HG03175 (cell line): ENCODE measurements around the gene CYRIA.
A peak's percentile ranks its signal among the peaks of the same experiment; 100 is the strongest.

Source experiments
- ATAC-seq: cut with Tn5 transposase; IDR thresholded peaks from one replicate; pipeline ENCODE4 v1.9.1; 2021; ENCODE audit warnings: mild to moderate bottlenecking, moderate library complexity; ENCODE audit not compliant: unreplicated experiment

CYRIA gene

GRCh38 chr2:16671760-16672159 is 6.1 kb upstream of the CYRIA start:
- ATAC-seq: no peak

GRCh38 chr2:16669388-16669787 is 3.8 kb upstream of the CYRIA start:
- ATAC-seq: no peak

- ATAC-seq: no peak
Observed at GRCh38 chr2:16666449-16666801, 791 bp upstream of the CYRIA start.

GRCh38 chr2:16664809-16665747 is 556 bp downstream of the CYRIA start:
- ATAC-seq: peak; percentile 14

DNA sequence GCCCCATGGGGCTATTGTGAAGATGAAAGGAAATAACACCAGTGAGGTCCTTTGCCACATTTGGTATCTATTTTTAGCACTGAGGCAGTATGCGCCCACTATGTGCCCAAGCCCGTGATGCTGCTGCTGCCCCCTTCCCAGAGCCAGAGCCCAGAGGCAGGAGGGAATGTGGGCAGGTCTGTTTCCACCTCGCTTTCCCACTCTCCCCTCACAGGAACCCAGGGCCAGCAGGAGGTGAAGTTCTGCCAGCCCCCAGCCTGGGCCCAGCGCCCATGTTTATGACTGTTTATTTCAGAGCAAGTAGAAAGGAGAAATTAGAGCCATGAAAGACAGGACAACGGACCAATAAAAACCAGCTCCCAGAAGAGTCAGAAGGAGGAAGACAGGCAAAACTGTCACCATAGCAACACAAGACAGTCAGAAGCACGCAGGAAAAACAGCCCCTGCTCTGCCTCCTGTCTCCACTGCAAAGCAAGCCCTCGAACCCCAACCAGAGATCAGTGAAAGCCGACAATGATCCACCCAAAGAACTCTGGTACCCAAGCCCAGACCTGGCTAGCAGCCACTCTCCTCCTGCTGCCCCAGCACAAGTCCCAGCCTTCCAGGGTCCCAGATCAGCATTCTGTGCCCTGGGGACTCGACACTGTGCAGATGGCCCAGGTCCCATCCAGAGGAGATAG is 1.4 kb downstream of the CYRIA start:
- ATAC-seq: no peak

DNA sequence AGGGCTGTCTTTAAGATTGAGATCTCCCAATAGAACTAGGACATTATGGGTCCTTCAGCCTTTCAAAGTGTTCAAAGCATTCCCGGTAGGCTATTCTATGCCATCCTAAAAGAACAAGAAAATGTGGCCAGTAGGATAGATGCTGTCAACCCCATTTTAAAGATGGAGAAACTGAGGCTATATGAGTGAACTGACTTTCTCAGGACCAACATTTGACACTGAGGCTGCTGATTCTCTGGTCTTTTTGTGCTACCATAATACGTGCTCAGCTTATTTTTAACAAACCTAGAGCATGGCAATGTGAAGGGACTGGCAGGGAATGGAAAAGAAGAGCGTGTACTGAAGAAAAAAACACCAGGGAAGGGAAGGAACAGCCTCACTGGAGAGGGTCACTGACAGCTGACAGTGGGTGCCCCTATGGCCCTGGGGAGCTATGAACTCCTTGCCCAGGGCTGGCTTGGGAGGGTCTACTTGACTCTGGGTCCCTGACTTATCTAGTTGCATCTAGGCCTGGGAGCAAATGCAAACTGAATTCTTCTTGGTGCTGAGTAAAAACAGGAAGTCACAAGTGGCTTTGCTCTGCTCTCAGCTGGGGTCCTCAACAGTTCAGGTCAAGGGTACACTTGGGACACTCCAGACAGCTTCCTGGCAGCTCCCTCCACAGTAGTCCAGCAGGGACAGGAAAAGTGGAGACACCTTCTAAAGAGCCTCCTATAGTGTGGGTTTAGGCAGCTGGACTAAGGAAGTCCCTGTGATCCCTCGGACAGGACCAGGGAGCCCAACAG is 2.3 kb downstream of the CYRIA start:
- no peak for ATAC-seq

- no peak for ATAC-seq
Observed at GRCh38 chr2:16661936-16662839, 3.4 kb downstream of the CYRIA start.

GRCh38 chr2:16661526-16661925 is 4.1 kb downstream of the CYRIA start:
- no peak for ATAC-seq

GRCh38 chr2:16660556-16660955 is 5.1 kb downstream of the CYRIA start:
- ATAC-seq: no peak

GRCh38 chr2:16660114-16660513 is 5.5 kb downstream of the CYRIA start:
- no peak for ATAC-seq

GRCh38 chr2:16658076-16658739 is 7.4 kb downstream of the CYRIA start:
- ATAC-seq: no peak

DNA sequence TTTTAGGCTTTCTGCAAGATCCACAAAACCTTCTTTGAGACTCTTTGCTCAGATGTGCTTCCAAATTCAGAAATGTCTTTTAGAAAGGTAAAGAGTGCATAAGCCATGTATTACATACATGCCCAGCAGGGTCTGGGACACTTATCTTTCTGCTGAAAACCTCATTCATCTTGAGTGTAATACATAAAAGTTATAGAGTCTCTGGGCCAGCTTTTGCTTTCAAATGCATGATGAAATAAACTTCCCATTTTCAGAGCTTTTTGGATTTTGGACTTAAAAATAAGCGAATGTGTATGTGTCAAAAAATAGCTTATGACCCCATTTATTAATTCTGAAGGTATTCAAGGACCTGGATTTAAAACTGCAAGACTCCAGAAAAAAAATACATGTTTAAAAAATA is 8.0 kb downstream of the CYRIA start:
- no peak for ATAC-seq

GRCh38 chr2:16656784-16657391 is 8.7 kb downstream of the CYRIA start:
- ATAC-seq: peak; percentile 78

GRCh38 chr2:16655905-16656642 is 9.6 kb downstream of the CYRIA start:
- no peak for ATAC-seq

DNA sequence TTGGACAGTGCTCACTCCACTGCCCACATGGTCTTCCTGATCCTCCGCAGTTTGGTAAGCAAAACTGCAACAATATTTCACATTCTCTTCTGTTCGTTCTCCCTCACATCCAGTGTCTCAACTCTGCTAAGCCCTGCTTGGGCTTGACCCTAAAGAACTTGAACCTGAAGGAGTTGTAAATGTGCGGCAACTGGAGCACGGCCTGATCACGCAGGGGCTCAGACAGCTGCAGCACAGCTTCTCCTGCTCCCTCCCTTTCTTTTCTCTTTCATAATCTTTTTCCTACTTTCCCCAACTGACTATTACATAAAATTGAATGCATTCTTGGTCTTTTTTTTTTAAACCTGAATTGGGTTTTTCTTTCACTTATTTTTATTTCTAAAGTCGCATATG is 10.2 kb downstream of the CYRIA start:
- ATAC-seq: no peak

- ATAC-seq: no peak
Observed at GRCh38 chr2:16654833-16655444, 10.7 kb downstream of the CYRIA start.

GRCh38 chr2:16653799-16654198 is 11.8 kb downstream of the CYRIA start:
- peak; percentile 58 for ATAC-seq

GRCh38 chr2:16653083-16653375 is 12.6 kb downstream of the CYRIA start:
- ATAC-seq: no peak
